ENCODE results near the gene ALK.

Gene ALK

DNA sequence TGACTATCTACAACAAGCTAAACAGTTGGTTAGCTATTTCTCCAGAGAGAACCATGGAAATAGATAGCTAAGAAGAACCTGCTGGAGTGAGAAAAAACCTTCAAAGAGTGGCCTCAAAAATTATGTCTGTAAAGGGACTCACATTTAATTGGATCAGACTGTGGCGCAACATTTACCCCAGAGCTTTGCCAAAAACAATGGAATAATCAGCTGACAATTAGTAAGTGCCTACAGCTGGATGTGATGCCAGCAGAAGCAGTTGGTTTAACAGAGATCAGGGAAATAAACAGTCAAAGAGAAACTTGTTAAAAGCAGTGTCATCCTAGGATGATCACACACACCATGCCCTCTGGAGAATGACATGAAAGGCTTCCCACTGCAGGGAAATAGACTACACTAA lies 495.5 kb downstream of the ALK start:
- no peak for DNase-seq

- DNase-seq, result no peak
These were observed 498.2 kb downstream of the ALK start for GRCh38 chr2:29423061-29423666.

- DNase-seq, result no peak
These were observed 500.2 kb downstream of the ALK start for GRCh38 chr2:29420999-29421782.

DNA sequence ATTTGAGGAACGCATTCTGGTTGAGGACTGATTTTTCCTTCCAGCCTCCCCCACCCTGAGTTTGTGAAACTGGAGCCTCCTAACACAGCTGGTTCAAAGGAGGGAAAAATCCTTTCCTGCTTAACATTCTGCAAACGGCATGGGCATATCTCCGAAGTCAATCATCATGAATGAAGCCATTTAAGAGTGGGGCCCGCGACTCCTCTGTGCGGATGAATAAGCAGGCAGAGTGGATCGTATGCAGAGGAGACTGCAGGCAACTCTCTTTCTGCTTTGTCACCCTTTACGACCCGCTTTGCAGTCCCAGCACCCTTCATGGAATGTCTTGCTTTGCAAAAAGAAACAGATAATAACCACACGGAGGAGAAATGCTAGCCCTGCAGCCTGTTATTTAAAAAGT lies 500.9 kb downstream of the ALK start:
- no peak for DNase-seq

- DNase-seq, result no peak
These were observed 503.8 kb downstream of the ALK start for GRCh38 chr2:29417630-29418029.

- DNase-seq, result no peak
These were observed 509.0 kb downstream of the ALK start for GRCh38 chr2:29412197-29412925.

DNA sequence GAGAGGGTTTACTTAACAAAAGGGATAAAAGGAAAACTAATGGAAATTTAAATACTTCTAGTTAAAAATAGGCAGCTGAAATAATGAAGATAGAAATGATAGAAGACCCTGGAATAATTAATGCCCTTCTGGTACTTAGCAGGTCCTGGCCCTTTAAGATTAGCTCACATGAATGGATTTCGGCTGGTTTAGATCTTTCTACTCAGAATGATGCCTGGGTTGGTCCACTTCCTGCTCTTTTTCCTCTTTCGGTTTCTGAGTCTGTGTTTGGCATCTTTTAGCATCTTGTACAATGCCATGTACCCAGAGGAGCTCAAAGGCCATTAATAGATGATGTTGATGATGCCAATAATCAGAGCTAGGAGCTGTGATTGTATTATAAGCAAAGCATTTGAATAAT lies 515.7 kb downstream of the ALK start:
- no peak for DNase-seq

- no peak for DNase-seq
These were observed 516.1 kb downstream of the ALK start for GRCh38 chr2:29405266-29405665.

GRCh38 chr2:29401994-29402393 lies 519.4 kb downstream of the ALK start:
- no peak for DNase-seq

DNA sequence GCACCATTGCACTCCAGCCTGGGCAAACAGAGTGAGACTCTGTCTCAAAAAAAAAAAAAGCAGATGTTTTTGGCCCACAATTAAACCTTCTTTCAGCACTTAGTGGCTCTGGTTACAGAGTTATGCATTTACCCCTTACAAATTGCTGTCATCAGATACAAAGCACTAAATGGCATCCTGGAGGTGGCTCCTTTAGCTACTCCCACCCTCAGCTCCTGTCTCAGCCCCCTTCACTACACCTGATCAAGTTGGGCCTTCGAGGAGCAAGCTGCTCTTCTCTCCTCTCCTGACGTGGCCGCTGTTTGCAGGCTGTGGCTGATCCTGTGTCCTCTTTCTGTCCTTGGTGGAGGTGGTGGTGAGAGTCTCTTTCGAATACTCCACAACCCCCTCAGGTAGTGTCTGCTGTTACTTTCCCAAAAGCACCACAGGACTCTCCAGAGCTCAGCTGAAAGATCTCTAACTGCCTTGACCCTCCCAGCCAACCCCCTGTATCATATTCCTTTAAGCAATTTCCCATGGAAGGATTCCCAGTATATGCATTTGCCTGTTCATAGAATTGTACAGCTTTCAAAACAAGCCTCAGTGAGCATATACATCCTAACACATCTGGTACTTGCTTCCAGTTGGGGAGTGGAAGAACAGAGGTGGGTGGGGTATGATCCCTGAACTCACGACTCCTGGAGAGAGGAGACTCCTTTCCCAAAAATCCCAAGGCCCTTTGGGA lies 520.3 kb downstream of the ALK start:
- DNase-seq, result no peak

GRCh38 chr2:29398384-29399237 lies 522.8 kb downstream of the ALK start:
- DNase-seq, result no peak

DNA sequence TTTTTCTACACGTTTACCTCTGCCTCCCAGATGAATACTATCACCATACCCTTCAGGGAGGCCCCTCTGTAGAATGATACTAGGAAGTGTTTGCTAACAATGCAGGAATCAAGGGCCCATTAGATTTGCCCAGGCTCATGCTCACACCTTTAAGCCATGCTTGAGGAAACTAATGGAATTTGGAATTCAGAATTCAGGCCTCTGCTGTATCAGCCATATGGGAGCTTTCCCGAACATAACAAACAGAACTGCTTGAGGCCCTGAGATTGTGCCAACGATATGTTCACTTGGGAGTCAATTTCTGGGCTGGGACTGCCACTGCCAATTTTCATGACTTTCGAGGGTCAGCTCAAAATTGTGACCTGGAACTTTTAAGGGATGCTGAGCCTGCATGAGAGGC lies 523.7 kb downstream of the ALK start:
- DNase-seq, result no peak

DNA sequence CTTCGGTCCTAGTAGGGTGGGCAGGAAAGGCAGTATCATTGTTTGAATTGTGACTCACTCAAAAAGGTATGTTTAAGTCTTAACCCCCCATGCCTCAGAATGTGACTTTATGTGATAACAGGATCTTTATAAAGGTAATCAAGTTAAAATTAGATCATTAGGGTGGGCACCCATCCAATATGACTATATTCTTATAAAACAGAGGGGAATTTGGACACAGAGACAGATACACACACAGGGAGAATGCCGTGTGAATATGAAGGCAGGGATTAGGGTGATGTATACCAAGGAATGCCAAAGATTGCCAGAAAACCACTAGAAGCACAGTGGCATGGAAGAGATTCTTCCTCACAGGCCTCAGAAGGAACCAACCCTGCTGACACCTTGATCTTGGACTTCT lies 524.3 kb downstream of the ALK start:
- DNase-seq, result no peak

GRCh38 chr2:29394981-29395350 lies 526.4 kb downstream of the ALK start:
- no peak for DNase-seq

DNA sequence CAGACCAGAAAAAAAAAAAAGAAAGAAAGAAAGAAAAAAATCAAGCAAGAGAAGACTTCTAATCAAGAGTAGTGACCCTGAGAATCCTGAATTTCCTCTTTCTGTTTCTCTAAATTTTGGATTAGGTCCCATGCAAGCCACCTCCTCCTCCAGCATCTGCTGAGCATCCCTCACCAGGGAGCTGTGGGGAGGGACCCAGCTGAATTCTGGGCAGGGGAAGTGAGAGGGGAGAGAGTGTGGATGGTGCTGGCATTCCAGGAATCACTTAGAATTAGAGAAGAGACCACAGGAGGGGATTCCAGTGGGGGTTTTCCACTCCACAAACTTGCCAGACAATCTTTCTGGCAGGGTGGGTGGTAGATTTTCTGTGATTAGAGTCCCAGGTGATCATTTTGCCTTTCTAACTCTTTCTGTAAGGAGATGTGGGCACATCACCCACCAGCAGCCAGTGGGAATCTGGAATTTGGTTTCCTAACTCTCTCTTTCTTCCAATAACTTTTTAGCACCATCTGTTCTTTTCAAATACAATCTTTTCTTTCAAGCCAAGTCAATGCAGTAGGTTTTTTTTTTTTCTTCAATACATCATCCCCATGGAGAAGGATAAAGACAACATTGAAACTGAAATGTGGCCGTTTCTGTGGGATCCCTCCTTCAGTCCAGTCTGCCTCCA lies 526.9 kb downstream of the ALK start:
- no peak for DNase-seq

DNA sequence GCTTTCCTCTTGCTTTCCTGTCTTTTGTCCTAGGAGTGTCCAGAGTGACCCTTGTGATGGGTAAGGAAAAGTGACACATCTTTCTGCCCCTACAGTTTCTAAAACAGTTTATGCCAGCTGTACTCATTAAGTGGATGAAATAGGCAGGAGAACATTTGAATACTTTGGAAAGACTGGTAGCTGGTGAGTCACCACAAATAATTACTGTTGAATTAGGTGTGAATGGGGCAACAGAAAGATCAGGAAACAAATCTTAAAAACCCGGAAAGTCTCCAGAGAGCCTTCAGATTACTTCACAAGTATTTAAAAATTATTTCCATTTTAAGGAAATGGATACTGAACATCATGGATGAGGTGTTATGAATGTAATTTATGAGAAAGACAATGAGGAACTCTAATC lies 527.7 kb downstream of the ALK start:
- no peak for DNase-seq

- no peak for DNase-seq
These were observed 528.6 kb downstream of the ALK start for GRCh38 chr2:29392774-29393173.

DNA sequence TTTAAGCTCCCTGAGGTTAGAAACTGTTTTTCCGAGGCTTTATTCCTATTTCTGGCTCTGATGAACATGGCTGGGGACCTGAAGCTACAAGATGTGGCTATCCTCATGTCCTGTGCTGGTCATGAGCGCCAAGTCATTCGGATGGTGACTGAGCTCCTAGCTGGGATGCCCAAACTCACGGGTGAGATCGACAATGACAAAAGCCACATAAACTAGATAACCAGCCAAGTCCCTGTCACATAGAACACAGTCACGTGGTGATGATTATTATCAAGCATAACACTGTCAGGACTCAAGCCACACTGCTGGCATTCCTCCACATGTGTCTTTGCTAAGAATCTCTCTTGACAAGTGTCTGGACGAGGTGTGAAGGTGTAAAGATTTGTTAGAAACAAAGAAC lies 531.2 kb downstream of the ALK start:
- DNase-seq, result no peak

DNA sequence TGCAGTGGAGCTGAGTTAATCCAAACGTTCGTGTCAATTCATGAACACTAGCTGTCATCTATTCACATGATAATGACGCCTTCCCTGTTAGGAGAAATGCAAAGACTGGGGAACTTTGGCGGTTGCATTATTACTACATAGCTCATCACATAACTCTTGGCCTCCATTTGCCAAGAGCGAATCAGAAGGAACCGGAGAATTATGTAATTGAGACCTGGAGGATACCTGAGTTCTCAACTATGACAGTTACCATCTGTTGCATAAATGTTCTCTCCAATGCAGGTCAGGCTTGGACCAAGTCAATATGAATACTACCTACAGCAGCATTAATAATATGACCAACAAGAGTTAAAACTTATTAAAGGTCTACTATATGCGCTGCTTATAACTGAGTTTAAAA lies 531.7 kb downstream of the ALK start:
- DNase-seq, result no peak

DNA sequence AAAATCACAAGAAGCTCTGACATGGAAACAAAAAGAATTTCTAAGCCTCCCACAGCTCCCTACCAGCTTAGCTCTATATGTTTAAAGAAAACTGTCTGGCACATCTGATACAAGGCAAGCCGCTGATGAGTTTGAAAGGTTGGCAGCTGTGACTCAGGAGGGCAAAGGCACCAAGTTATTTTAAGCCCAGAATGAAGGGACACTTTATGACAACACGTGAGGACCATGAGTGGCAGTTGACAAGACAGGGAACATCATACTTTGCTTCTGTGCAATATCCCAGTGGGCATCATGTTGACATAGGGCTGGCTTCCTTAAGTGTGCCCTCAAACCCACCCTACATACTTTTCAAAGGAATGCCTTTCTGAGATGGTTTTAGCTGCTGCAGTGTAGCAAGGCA lies 533.3 kb downstream of the ALK start:
- DNase-seq, result no peak

- no peak for DNase-seq
These were observed 538.9 kb downstream of the ALK start for GRCh38 chr2:29382486-29382885.

GRCh38 chr2:29377788-29378187 lies 543.6 kb downstream of the ALK start:
- DNase-seq, result no peak
